Hypothalamus (tissue), 51 donors: Measurements from ENCODE around the gene SIAH3.
"Not testable (repeated sequence)": the region's sequence is repeated elsewhere in the genome, so short reads cannot be mapped to it uniquely, and the experiment has no call there.

ENCODE experiments used
- DNase-seq, 51 donors: peaks; one replicate each; lab custom pipeline; 2025; lab: John Stamatoyannopoulos, UW

The SIAH3 gene, protein sequence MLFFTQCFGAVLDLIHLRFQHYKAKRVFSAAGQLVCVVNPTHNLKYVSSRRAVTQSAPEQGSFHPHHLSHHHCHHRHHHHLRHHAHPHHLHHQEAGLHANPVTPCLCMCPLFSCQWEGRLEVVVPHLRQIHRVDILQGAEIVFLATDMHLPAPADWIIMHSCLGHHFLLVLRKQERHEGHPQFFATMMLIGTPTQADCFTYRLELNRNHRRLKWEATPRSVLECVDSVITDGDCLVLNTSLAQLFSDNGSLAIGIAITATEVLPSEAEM

DNA sequence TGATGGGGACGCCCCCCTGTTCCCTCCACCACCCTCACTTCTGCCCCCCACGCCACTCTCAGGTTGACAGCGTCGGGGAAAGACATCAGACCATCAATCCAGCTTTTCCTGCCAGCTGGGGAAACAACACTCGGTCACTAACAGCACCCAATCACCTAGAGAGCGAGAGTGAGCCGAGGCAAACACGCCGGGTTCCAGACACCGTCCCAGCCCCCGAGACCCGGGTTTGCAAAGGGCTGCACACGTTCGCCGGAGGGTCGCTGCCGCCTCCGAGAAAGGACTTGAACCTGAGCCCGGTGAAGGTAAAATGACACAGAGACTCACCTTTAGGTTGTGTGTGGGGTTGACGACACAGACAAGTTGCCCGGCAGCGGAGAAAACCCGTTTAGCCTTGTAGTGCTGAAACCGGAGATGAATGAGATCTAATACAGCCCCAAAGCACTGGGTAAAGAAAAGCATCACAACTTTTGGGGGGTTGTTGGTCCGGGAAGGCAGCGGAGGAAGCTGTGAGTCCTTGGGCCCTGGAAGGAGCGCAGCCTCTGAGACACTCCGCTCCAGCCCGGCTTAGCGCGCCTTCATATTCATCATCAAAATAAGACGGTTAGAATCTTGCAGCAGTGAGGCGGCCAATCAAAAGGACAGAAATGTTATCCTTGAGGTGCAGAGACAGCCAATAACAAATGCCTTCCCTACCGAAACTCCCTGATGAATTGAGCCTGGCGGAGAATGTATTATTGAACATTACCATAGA is at the start of gene SIAH3:
SIAH3 (minus strand) TSS at position 583 of the 751 bp plus-strand sequence; CDS start at position 459, 124 bp downstream.
- DNase-seq, result peak in 17 of 51 donors; percentile 13 to 73 (median 25)

DNA sequence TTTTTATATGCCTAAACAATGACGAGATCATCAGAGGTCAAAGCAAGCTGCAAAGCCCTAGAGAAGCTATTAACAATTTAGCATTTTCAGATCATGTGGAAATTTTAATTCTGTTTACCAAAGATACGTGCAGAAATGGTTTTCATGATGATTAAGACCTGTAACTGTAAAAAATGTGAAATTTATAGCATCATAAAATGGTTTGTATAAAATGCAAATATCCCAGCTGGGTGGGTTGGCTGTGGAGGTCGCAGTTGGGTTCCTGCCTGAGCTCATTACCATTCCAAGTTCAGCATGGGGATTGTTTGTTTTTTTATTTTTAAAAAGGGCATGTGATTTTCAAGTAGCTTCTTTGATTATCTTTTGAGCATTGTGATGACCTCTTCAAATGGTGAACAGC is 47.9 kb upstream of the SIAH3 start:
- no peak for DNase-seq

DNA sequence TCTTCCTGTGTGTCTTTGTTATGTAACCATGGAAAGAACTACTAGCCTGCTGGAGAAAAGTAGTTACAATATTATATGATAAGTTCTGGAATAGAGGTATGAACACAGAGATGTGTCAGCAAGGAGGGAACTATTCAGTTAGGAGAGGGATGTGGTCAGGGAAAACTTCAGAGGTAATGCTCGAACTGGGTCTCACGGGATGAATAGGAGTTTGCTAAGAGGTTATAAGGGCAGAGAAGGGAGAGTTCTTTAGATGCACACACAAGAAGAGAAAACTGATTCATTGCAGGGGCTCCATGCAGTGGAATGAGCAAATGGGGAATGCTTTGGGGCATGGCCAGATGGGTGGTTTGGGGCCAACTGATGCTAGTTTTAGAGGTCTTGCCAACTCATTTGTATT is 46.0 kb upstream of the SIAH3 start:
- no peak for DNase-seq

DNA sequence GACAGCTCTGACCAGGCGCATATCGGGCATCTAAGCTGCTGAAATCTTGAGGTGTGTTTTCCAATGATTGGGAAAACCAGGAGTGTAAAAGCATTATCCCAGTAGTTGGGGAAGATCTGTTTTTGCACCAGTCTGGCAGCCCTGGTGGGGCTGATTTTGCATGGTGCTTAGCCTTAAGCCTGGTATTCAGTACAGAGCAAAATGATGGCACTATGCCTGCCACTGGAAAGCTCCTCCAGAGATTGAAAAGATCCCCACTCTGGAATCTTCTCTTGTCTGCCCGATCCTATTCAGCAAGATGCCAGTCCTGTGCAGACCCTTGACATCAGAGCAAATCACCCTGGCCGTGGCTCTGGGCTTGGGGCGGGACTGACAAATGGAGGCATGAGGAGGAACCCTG is 44.7 kb upstream of the SIAH3 start:
- DNase-seq, result no peak

DNA sequence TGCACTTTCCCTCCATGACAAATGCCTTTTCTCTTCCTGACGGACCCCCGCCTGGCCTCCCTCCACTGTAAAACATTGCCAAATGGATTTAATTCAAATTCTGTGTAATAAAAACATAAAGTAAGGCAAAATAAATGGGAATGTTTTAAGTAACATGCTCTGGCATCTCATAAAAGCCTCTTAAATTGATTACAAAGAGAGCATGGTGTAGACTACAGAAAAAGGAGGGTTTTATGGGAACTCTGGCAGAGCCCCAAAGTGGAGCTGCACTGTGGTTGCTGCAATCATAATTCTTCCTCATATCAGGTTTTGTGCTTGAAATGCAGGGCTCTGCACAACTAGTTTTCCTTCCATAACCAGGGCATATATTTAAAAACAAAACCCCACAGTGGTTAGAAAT is 44.3 kb upstream of the SIAH3 start:
- DNase-seq, result no peak

DNA sequence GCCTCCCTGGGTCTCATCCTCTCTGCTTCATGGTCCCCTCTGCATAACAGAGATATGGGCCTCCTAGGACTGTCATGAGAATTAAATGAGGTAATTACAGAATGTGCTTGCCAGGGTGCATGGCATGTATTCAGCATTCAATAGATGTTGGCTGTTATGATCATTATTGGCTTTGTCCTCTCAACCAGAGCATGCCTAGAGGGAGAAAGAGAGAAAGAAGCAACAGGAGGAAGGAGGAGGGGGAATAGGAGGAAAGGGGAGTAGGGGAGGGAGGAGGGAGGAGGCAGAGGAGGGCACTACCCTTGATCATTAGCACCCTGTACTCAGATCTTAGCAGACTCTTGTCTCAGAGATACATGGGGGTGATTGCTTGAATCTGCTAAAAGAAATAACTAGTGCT is 41.0 kb upstream of the SIAH3 start:
- DNase-seq, result no peak

DNA sequence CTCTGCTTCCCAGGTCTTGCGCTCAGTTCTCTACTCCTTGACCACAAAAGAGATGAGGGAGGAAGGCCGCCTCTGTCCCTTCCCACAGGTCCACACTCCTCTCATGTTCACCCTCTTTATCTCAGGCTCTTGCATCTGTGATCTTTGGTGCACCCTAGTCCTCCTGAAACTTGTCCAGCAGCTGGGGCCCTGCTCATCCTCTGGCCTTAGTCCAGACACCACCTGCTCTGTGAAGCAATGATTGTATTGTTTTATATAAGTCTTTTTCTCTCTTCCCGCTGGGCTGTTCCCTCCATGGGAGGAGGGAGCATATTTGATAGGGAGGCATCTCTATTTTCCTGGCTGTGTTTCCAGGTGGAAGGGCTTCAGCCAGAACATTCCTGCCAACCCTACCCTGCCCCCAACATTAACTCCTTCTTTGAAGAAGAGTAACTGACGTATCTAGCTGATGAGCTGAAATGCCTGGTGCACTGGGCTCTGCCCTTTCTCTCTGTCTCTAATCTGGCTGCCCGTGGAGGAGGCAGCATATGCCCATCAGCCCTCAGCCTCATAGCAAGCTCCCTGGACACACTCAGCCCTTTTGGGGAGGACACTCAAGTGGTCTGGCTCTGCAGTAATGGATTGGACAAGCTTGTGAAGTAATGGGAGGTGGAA is 38.2 kb upstream of the SIAH3 start:
- DNase-seq, result no peak

DNA sequence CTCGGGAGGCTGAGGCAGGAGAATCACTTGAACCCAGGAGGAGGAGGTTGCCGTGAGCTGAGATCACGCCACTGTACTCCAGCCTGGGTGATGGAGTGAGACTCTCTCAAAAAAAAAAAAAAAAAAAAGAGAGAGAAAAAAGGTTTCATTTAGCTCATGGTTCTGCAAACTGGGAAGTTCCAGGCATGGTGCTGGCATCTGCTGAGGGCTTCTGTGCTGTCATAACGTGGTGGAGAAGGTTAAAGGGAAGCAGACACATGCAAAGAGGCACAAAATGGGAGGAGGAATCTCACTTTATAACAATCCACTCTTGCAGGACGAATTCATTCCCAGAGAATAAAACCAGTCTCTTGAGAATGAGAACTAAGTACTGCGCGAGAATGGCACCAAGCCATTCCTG is 34.9 kb upstream of the SIAH3 start:
- no peak for DNase-seq

DNA sequence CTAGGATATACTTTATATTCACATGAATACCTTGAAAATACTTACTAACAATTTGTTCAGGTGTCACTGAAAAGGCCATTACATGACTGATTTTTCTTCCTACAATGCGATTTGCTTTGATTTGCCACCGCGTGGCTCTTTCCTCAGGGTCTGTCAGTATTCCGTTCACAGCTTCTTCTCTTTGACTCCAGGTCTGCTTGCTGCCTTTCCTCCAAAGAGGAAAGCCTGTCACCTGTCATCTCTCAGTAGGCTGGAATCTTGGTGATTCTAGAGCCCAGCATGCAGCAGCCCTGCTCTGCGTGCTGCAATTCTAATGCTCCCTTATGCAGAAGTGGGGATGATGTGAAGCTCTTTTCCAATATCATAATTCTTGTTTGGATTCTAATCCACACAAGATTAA is 33.6 kb upstream of the SIAH3 start:
- DNase-seq, result no peak

DNA sequence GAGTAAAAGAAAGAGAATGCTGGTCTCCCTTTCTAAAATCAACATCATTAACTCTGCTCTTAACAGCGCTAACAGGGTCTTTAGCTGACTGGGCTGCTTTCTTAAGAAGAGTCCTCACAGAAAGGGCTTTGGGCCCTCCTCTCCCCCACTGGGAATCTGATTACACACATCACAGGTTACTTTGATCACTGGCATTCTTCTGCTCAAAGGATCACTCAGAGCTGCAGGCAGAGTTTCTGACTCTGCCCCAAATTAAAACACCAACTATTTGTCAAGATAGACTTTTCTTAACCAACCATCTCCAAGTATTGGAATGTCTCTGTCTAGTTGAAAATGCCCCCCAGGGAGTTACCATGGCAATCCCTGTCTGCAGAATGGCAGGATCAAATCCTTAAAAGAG is 31.1 kb upstream of the SIAH3 start:
- no peak for DNase-seq

DNA sequence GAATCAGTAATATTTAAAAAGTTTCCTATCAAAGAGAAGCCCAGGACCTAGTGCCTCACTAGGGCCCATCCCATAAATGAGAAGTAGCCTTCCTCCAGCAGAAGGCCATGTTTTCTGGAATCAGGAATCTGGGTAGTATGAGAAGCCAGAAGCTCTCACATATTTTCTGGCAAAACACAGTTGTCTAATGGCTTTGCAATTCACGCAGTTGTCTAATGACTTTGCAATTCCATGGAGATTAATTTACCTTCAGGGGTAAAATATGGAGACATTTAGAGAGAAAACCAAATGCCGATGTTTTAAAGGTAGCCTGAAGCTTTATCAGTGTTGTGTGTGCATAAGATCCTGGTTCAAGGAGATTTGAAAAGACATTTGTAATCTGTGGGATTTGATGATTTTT is 29.8 kb upstream of the SIAH3 start:
- no peak for DNase-seq

DNA sequence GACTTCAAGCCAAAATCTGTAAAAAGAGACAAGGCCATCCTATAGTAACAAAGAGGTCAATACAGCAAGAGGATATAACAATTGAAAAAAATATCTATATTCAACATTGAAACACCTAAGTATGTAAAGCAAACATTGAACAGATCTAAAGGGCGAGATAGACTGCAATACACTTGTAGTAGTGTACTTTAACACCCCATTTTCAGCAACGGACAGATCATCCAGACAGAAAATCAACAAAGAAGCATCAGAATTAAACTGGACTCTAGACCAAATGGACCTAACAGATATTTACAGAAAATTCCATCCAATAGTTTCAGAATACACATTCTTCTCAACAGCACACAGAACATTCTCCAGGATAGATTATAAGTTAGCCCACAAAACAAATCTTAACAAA is 28.7 kb upstream of the SIAH3 start:
- no peak for DNase-seq

DNA sequence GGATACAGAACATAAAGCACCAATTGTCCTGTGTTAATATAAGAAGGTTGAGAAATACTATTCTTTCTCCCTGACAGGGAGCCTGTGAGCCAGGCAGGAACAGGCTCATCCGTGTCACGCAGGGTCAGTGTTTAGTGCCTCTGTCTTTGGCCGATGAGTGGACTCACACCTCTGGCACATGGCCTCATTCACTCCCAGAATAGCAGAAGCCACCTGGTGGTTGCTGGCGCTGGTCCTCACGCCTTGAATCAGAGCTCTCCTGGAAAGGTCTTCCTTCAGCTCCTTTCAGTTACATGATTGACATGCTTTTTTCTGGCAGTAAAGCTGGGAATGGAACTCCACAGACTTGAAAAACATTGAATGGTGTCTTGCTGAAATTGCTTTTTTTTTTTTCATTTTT is 28.1 kb upstream of the SIAH3 start:
- DNase-seq, result peak in 3 of 51 donors; percentile 2 to 17 (median 5)

DNA sequence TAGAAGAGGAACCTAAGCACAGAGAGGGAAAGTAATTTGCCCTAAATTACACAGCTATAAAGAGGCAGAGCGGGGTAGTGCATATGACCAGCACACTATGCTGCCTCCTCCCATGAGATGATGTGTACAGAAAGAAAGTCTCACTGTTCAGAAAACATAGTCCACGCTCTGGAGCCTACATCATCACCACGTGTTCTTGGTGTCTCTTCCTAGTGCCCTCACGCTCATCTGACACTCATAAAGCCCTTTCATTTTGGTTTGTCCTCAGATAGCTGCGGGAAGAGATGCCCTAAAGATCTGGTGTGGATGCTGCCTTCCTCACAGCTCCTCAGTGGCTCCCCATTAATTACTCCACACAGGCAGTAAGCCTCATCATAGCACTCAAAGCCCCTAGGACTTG is 27.4 kb upstream of the SIAH3 start:
- peak in 1 of 51 donors; percentile 22 for DNase-seq

DNA sequence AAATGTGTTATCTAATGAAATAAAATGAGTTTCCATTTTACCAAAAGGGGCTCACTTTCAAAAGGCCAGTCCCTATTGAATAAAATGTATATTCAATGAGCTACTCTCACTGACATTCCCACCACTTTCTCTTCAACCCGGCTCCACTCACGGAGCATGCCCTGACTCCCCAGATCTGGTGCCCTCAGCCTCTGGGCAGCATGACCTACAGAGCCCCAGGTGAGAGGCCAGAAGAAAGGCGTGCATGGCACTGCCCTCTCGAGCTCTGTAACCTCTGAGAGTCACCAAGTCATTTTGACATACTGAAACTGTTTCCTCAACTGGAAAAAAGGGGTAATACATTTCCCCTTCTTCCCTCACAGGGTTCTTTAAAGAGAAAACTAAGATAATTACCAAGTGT is 25.2 kb upstream of the SIAH3 start:
- no peak for DNase-seq

DNA sequence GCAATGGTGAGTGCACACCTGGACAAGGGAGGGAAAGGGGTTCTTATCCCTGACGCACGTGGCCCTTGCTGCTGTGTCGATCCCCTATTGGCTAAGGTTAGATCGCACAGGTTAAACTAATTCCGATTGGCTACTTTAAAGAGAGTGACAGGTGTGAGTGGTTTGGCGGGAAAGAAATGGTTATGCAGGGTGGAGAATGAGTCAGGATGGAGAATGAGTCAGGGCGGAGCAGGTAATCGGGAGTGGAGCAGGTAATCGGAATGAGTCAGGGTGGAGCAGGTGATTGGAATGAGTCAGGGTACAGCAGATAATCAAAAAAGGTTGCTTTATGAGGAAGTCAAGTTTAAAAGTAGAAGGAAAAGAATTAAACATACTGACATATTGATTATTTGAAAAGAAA is 24.4 kb upstream of the SIAH3 start:
- DNase-seq, result no peak

DNA sequence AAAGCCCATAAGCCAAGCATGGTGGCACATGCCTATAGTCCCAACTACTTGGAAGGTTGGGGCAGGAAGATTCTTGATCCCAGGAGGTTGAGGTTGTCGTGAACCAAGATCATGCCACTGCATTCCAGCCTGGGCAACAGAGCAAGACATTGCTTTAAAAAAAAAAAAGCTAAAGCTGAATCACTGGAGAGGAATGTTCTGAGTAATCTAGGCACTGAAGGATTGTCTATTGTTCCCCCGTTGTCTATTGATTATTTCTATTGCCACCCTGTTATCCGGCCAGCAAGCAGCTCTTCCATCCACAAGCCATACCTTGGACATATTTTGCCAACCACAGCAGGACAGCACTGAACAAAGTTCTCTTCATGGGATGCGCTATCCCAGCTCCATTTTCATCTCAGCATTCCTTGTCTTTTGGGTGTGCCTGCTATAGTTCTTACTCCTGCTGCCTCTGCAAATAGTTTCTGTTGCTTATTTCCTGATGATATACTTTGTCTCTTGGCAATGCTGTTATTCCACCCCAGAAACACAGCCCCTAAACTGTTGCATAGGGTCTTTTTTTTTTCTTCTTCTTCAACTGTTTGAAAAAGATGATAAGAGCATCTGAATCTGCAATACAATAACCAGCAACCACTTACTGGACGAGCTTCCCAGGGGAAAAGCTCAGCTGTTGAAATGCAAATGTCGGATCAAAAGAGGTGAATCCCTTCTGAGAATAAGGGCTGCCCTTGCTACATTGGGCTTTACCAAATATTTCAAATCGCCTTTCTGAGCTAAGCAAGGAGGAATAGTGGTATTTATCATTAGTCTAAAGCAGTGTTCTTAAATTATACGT is 22.2 kb upstream of the SIAH3 start:
- no peak for DNase-seq

DNA sequence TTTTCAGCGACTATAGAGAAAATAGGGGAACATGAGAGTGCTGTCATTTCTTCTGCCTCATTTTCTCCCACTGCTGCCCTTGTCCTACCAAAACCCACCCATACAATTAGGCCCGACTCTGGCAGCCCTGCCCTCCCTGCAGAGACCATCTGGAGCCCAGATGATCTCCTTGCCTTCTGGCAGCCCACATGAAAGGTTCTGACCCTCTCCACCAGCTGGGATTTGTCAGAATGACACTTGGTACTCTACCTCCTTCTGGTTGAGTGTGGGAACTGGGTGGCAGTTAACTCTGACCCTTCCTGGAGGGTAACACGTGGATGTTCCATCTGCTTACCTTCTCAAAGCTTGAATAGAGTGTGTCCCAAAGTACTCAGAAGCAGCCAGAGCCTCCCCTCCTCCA is 21.0 kb upstream of the SIAH3 start:
- no peak for DNase-seq

DNA sequence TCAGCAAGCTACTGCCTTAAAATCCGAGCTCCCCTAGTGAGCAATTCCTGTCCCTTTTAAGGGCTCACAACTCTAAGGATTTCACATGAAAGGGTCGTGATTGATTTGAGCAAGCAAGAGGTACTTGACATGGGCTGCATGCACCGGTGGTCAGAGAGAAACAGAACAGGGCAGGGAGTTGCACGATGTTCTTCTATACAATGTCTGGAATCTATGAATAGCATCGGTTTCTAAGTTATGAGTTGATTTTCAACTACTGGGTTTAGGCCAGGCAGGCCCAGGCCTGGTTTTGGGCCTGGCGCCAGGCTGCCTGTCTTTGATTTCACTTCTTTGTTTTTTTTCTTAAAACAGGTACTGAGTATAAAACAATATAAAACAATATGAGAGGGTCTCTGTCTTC is 19.6 kb upstream of the SIAH3 start:
- not testable (repeated sequence) for DNase-seq

DNA sequence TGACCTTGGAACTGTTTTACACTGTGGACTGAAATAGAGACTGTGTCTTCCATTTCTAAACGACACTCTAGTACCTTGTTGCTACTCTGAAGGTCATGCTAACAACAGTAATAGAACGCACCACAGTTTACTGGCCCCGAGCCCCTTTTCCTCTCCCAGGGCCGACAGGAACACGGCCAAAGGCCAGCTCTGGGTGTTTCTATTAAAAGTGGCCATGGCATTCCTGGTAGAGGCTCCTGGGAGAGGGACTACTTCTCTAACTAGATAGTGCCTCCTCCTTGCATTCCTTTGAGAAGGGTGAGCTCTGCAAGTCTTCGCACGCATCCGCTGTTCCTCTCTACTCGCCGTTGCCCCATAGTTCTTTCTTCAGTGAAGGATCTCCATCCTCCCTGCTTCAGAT is 18.7 kb upstream of the SIAH3 start:
- DNase-seq, result no peak

DNA sequence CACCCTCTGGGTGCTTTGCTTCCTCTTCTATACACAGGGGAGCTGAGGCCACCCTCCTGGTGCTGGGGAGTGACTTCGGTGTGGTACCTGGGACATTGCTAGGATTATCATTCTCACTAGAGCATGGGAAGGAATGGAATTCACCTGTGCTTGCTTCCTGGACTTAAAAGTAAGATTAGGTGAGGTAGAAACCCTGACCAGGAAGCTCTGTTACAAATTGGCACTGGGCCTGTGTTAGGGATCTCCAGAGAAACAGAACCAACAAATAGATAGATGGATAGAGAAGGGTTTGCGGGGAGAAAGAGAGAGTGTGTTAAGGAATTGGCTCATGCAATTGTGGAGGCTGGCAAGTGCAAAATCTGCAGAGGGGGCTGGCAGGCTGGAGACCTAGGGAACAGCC is 13.9 kb upstream of the SIAH3 start:
- no peak for DNase-seq
